ENCODE results near the gene YPEL1.
"Not testable (repeated sequence)": the region's sequence is repeated elsewhere in the genome, so short reads cannot be mapped to it uniquely, and the experiment has no call there.

YPEL1 gene

GRCh38 chr22:21753374-21754111 lies 17.9 kb upstream of the YPEL1 start:
- no peak for DNase-seq

GRCh38 chr22:21752276-21752675 lies 16.7 kb upstream of the YPEL1 start:
- no peak for DNase-seq

- no peak for DNase-seq
Observed at GRCh38 chr22:21745948-21746347, 10.4 kb upstream of the YPEL1 start.

- not testable (repeated sequence) for DNase-seq
Observed at GRCh38 chr22:21744917-21745316, 9.3 kb upstream of the YPEL1 start.

GRCh38 chr22:21741790-21742189 lies 6.2 kb upstream of the YPEL1 start:
- DNase-seq, result no peak

- DNase-seq, result no peak
Observed at GRCh38 chr22:21741059-21741458, 5.5 kb upstream of the YPEL1 start.

- DNase-seq, result no peak
Observed at GRCh38 chr22:21739828-21740377, 4.3 kb upstream of the YPEL1 start.

GRCh38 chr22:21738966-21739365 lies 3.4 kb upstream of the YPEL1 start:
- no peak for DNase-seq

GRCh38 chr22:21738081-21738480 lies 2.5 kb upstream of the YPEL1 start:
- peak; percentile 35 for DNase-seq

- DNase-seq, result no peak
Observed at GRCh38 chr22:21736948-21737347, 1.4 kb upstream of the YPEL1 start.

- DNase-seq, result no peak
Observed at GRCh38 chr22:21736084-21736642, 569 bp upstream of the YPEL1 start.

GRCh38 chr22:21734540-21735199 lies 924 bp downstream of the YPEL1 start:
- DNase-seq, result peak; percentile 71

- no peak for DNase-seq
Observed at GRCh38 chr22:21731503-21731902, 4.1 kb downstream of the YPEL1 start.

- no peak for DNase-seq
Observed at GRCh38 chr22:21730535-21731308, 4.9 kb downstream of the YPEL1 start.

- DNase-seq, result not testable (repeated sequence)
Observed at GRCh38 chr22:21729184-21729583, 6.4 kb downstream of the YPEL1 start.

- no peak for DNase-seq
Observed at GRCh38 chr22:21728270-21728669, 7.3 kb downstream of the YPEL1 start.

- DNase-seq, result no peak
Observed at GRCh38 chr22:21727768-21728167, 7.8 kb downstream of the YPEL1 start.

GRCh38 chr22:21727159-21727558 lies 8.4 kb downstream of the YPEL1 start:
- no peak for DNase-seq

GRCh38 chr22:21726650-21727049 lies 8.9 kb downstream of the YPEL1 start:
- peak; percentile 70 for DNase-seq

GRCh38 chr22:21725956-21726649 lies 9.5 kb downstream of the YPEL1 start:
- no peak for DNase-seq

- DNase-seq, result not testable (repeated sequence)
Observed at GRCh38 chr22:21724496-21724895, 11.1 kb downstream of the YPEL1 start.

- DNase-seq, result not testable (repeated sequence)
Observed at GRCh38 chr22:21721195-21721852, 14.3 kb downstream of the YPEL1 start.
